ENCODE data around the gene TXK.

- TF ChIP-seq CTCF (IDR thresholded peaks at IDR 0.05; ENCODE audit: poor library complexity): no peak
- no peak for TF ChIP-seq EZH2phosphoT487 (IDR thresholded peaks at IDR 0.05; ENCODE audit: low read depth, severe bottlenecking, unreplicated experiment)
- no peak for TF ChIP-seq EZH2 (IDR thresholded peaks at IDR 0.05; ENCODE audit: borderline replicate concordance)
Observed at GRCh38 chr4:48038666-48039065, 95.4 kb downstream of the TXK start.

Measured in hepatocyte (in vitro differentiated cells).